K562 (cell line): ENCODE data around the gene MTLN. TPM values are rescaled to one million over a fixed set of nuclear protein-coding genes. Genes with fewer than 3 reads are reported as not detected.

Source experiments
- ATAC-seq: fragments of 200-7000 bp; cut with Tn5 transposase; 3 replicates; pipeline ENCODE4 v1.9.1; 2020; ENCODE audit warnings: moderate library complexity
- BruUV-seq: library from RNA; stranded (reverse); fragments of 400-500 nt; replicated peaks from 2 replicates; lab custom pipeline; 2021; lab: Mats Ljungman, UMichigan
- CTCF ChIA-PET: fragments of 300-600 bp; formaldehyde crosslinking; extraction: SDS; loops from one replicate; lab custom pipeline; 2021; ENCODE audit warnings: low intra/inter-chr PET ratio; lab: Yijun Ruan, JAX
- POLR2A ChIA-PET: fragments of 300-600, 350-650 bp; sonication (Branson Sonifier 250); formaldehyde crosslinking; extraction: SDS; loops from one replicate; lab custom pipeline; 2021; ENCODE audit warnings: antibody characterized with exemption, inconsistent platforms; lab: Yijun Ruan, JAX
- DNase-seq, 4 experiments: peaks; one replicate each; pipeline versions ENCODE4 v3.0.0 to v3.0.0-alpha.2; 2011 to 2018; ENCODE audit warnings: low spot score in 3 of 4, mixed read lengths in 3 of 4; ENCODE audit errors: extremely low read depth in 1 of 4
- FAIRE-seq: peaks from 2 replicates; lab custom pipeline; 2011; peaks lifted over from hg19 to GRCh38; lab: Jason Lieb, UNC
- H2AFZ ChIP-seq: 2 replicates; pipeline ENCODE4 v1.6.0; 2011; ENCODE audit warnings: low read depth, low read length, control low read depth, inconsistent platforms
- H3K27ac ChIP-seq: fragments of 200-600 bp; 3 replicates; pipeline ENCODE4 v1.8.0; 2011; ENCODE audit warnings: low read depth, mild to moderate bottlenecking, control low read depth, inconsistent platforms, low read length, moderate library complexity, mixed read lengths; ENCODE audit errors: extremely low read depth
- H3K27me3 ChIP-seq, 2 experiments: fragments of 300-600 bp in 1 of 2; 2 replicates in 1 of 2; 3 replicates in 1 of 2; pipeline versions ENCODE4 v1.6.0 to v1.8.0; 2011; ENCODE audit warnings: inconsistent platforms in 2 of 2, low read length in 2 of 2, mild to moderate bottlenecking in 1 of 2, mixed read lengths in 1 of 2, moderate library complexity in 1 of 2; ENCODE audit not compliant: control insufficient read depth in 2 of 2, insufficient read depth in 2 of 2
- H3K36me3 ChIP-seq: fragments of 300-600 bp; 3 replicates; pipeline ENCODE4 v1.8.0; 2011; ENCODE audit warnings: mild to moderate bottlenecking, low read length, inconsistent platforms; ENCODE audit not compliant: control insufficient read depth, insufficient read depth
- H3K4me1 ChIP-seq, 2 experiments: fragments of 200-600 bp in 1 of 2; replicated peaks in 1 of 2; 2 replicates in 1 of 2; 3 replicates in 1 of 2; pipeline versions ENCODE4 v1.5.1 to v1.8.0; 2011; ENCODE audit warnings: inconsistent platforms in 2 of 2, low read length in 2 of 2, mild to moderate bottlenecking in 1 of 2, mixed read lengths in 1 of 2, moderate library complexity in 1 of 2; ENCODE audit not compliant: control insufficient read depth in 2 of 2, insufficient read depth in 2 of 2
- H3K4me2 ChIP-seq: 2 replicates; pipeline ENCODE4 v1.6.1; 2011; ENCODE audit warnings: low read length, control low read depth, inconsistent platforms, mixed read lengths; ENCODE audit not compliant: insufficient read depth
- H3K4me3 ChIP-seq: fragments of 200-600 bp; sonication (generic), shearing (Covaris generic); 2 replicates; pipeline ENCODE4 v1.5.1; 2016; ENCODE audit warnings: control low read depth, inconsistent platforms
- H3K79me2 ChIP-seq: fragments of 200-600 bp; 3 replicates; pipeline ENCODE4 v1.8.0; 2011; ENCODE audit warnings: low read length, inconsistent platforms; ENCODE audit not compliant: control insufficient read depth, insufficient read depth
- H3K9ac ChIP-seq, 2 experiments: 2 replicates each; pipeline versions ENCODE4 v1.6.0 to v1.6.1; 2011; ENCODE audit warnings: low read depth in 2 of 2, low read length in 2 of 2, control low read depth in 1 of 2, inconsistent platforms in 1 of 2, mild to moderate bottlenecking in 1 of 2, mixed read lengths in 1 of 2; ENCODE audit not compliant: insufficient read depth in 1 of 2
- H3K9me1 ChIP-seq: one replicate; pipeline ENCODE4 v1.6.0; 2011; ENCODE audit warnings: inconsistent platforms, mild to moderate bottlenecking, low read length, moderate library complexity; ENCODE audit not compliant: control insufficient read depth, insufficient read depth
- H3K9me3 ChIP-seq: replicated peaks from 2 replicates; pipeline ENCODE4 v1.5.1; 2011; ENCODE audit warnings: low read depth, low read length, inconsistent platforms; ENCODE audit not compliant: control insufficient read depth, insufficient read depth
- H4K20me1 ChIP-seq: replicated peaks from 2 replicates; pipeline ENCODE4 v1.6.1; 2011; ENCODE audit warnings: low read length, inconsistent platforms, mixed read lengths; ENCODE audit not compliant: control insufficient read depth, insufficient read depth
- FOXJ3 ChIP-seq: sonication (generic); formaldehyde crosslinking; IDR thresholded peaks from 2 replicates; pipeline ENCODE4 v1.4.0; 2020; ENCODE audit warnings: mild to moderate bottlenecking, missing genetic modification reagents
- HMGN3 ChIP-seq: IDR thresholded peaks from 2 replicates; pipeline ENCODE4 v1.6.1; 2011; ENCODE audit warnings: borderline replicate concordance, low read depth, mild to moderate bottlenecking, mixed read lengths, low read length; ENCODE audit not compliant: insufficient read length; ENCODE audit errors: extremely low read depth
- KLF6 ChIP-seq: fragments of 250-450 bp; sonication (Bioruptor Pico); IDR thresholded peaks from 2 replicates; pipeline ENCODE4 v1.4.0; 2020; ENCODE audit warnings: mild to moderate bottlenecking, moderate library complexity, borderline replicate concordance
- MCM3 ChIP-seq: fragments of 450-650 bp; IDR thresholded peaks from 2 replicates; pipeline ENCODE4 v1.6.1; 2016
- NFRKB ChIP-seq: fragments of 450-650 bp; IDR thresholded peaks from 2 replicates; pipeline ENCODE4 v1.6.1; 2016; ENCODE audit warnings: low read depth
- TFE3 ChIP-seq: fragments of 450-650 bp; formaldehyde crosslinking; IDR thresholded peaks from 2 replicates; pipeline ENCODE4 v1.4.0; 2020; ENCODE audit warnings: mild to moderate bottlenecking, mixed read lengths
- THRA ChIP-seq: fragments of 450-650 bp; IDR thresholded peaks from 2 replicates; pipeline ENCODE4 v1.6.1; 2017; ENCODE audit warnings: mild to moderate bottlenecking, moderate library complexity
- ZNF436 ChIP-seq: fragments of 250-450, 450-650 bp; sonication (Bioruptor Pico); formaldehyde crosslinking; IDR thresholded peaks from 2 replicates; pipeline ENCODE4 v1.7.0; 2020; ENCODE audit warnings: mild to moderate bottlenecking
- ZNF780A ChIP-seq: fragments of 250-450 bp; sonication (Bioruptor Pico); IDR thresholded peaks from 2 replicates; pipeline ENCODE4 v1.5.0; 2021; ENCODE audit warnings: mild to moderate bottlenecking
- WGBS: fragments of 100-300 bp; shearing (Covaris generic); methylation state at CpG from one replicate; pipeline ENCODE4 v1.1.6; 2016; ENCODE audit warnings: low coverage, mixed read lengths; ENCODE audit not compliant: insufficient coverage; ENCODE audit errors: missing lambda C conversion rate; 5-methylcytosine and 5-hydroxymethylcytosine counted together
- in situ Hi-C: fragments of 300-500 bp; cut with MboI; formaldehyde crosslinking; loops from 4 replicates; pipeline ENCODE4 v1.15.0; 2018; ENCODE audit warnings: inconsistent platforms, mixed read lengths
- intact Hi-C: fragments of 100-400 bp; cut with micrococcal nuclease; formaldehyde crosslinking; loops from 2 replicates; pipeline ENCODE4 v1.14.2; 2022
- polyA plus RNA-seq, 8 experiments: library from polyadenylated mRNA; depleted of rRNA in 4 of 8; stranded (reverse) in 5 of 8; unstranded in 3 of 8; fragments of >200 nt; fragmentation: Nextera tagmentation in 2 of 8; fragmentation: Illumina TruSeq in 1 of 8; extraction: Ambion mirVana in 2 of 8; extraction: Trizol in 1 of 8; gene quantifications; 2 replicates each; pipeline versions ENCODE4 v1.2.1 to v1.2.3, GENCODE V29; 2011 to 2014; ENCODE audit warnings: inconsistent platforms in 1 of 8, missing spikeins in 1 of 8
- total RNA-seq, 7 experiments: library from RNA; depleted of rRNA in 6 of 7; stranded (reverse); fragments of >200 nt in 6 of 7; fragmentation: Illumina TruSeq in 2 of 7; extraction: Trizol in 2 of 7; gene quantifications; 2 replicates each; pipeline versions ENCODE4 v1.2.1 to v1.2.3, GENCODE V29; 2011 to 2021; ENCODE audit warnings: low replicate concordance in 1 of 7

MTLN gene
- total and polyA plus RNA-seq, 9 of the 15 experiments (the other 6 are each of a cell fraction or from before 2014, with no cell fraction given): 7.3 to 129 (median 39.4) TPM

GRCh38 chr2:110215566-110216158 lies 3.3 kb upstream of the MTLN start:
- Histone ChIP-seq H2AFZ (no peak overlapping the region), H3K4me3 (no peak overlapping the region), H3K4me2 (no peak overlapping the region), H3K9ac (no peak overlapping the region), H3K79me2 (peaks cover 20% of the 10 kb centered on the region), H3K27ac (no peak overlapping the region), H3K9me1 (no peaks in the 10 kb centered on the region), H3K9me3 (peaks cover 12% of the 10 kb centered on the region), H3K36me3 (peaks cover 3% of the 10 kb centered on the region; the same call in 1 of the 3 replicates), H3K4me1 (peaks cover 7% of the 10 kb centered on the region in 2 experiments; a peak in 3 of 5 replicates), H3K27me3 (peaks cover 0 to 4% of the 10 kb centered on the region in 2 experiments; a peak in 1 of 5 replicates), H4K20me1 (no peaks in the 10 kb centered on the region)
- no peak for ATAC-seq
- BruUV-seq: no TSS peak
- 0% methylated on average over 4 of the region's 4 CpGs for WGBS
- intact Hi-C loops (no loop called here), in situ Hi-C loops (loop anchor here (10.0 kb wide), 1 partner anchor 219 kb away; no protein-coding TSS in a partner anchor)
- no peak for FAIRE-seq
- DNase-seq: no peak
- ChIA-PET POLR2A (no interaction called here), CTCF (no interaction called here)
- TF ChIP-seq FOXJ3 (CRISPR knock-in tag) (no peak), KLF6 (CRISPR knock-in tag) (no peak), NFRKB (no peak)

- Histone ChIP-seq H3K4me3 (no peak overlapping the region), H3K9me3 (peaks cover 12% of the 10 kb centered on the region), H4K20me1 (no peaks in the 10 kb centered on the region), H3K79me2 (peaks cover 20% of the 10 kb centered on the region), H3K4me1 (peaks cover 7% of the 10 kb centered on the region in 2 experiments; a peak in 3 of 5 replicates), H3K36me3 (peaks cover 8% of the 10 kb centered on the region), H3K9me1 (no peaks in the 10 kb centered on the region), H3K27me3 (peaks cover 0 to 4% of the 10 kb centered on the region in 2 experiments; a peak in 1 of 5 replicates), H3K9ac (no peak overlapping the region), H3K4me2 (no peak overlapping the region), H2AFZ (no peak overlapping the region), H3K27ac (no peak overlapping the region)
- BruUV-seq: no TSS peak
- ChIA-PET POLR2A (no interaction called here), CTCF (no interaction called here)
- no peak for TF ChIP-seq MCM3
- no peak for TF ChIP-seq THRA
- no peak for TF ChIP-seq ZNF436 (CRISPR knock-in tag)
- no peak for TF ChIP-seq ZNF780A (CRISPR knock-in tag)
- no peak for TF ChIP-seq TFE3 (CRISPR knock-in tag)
- TF ChIP-seq HMGN3: no peak
- in situ Hi-C loops: loop anchor here (10.0 kb wide), 1 partner anchor 220 kb away; no protein-coding TSS in a partner anchor
- DNase-seq (no peak), ATAC-seq (no peak), FAIRE-seq (no peak)
- intact Hi-C loops: no loop called here
- 0% methylated on average over 2 of the region's 2 CpGs for WGBS
These were observed 2.7 kb upstream of the MTLN start for GRCh38 chr2:110215091-110215490.
